Type B pancreatic cell (in vitro differentiated cells): ENCODE results near the gene SSBP3. TPM values are rescaled to one million over a fixed set of nuclear protein-coding genes. Genes with fewer than 3 reads are reported as not detected.
A peak's percentile ranks its signal among the peaks of the same experiment; 100 is the strongest.

ENCODE experiments used
- DNase-seq: peaks from one replicate; pipeline ENCODE4 v3.0.0; 2021; ENCODE audit warnings: mixed read lengths; ENCODE audit not compliant: unreplicated experiment; ENCODE audit errors: extremely low spot score
- H3K27ac Mint-ChIP-seq: 2 replicates; pipeline ENCODE4 v1.8.0; 2021; ENCODE audit warnings: mild to moderate bottlenecking, mixed read lengths
- H3K27me3 Mint-ChIP-seq: 2 replicates; pipeline ENCODE4 v1.8.0; 2021; ENCODE audit warnings: mixed read lengths
- H3K36me3 Mint-ChIP-seq: 2 replicates; pipeline ENCODE4 v1.8.0; 2021; ENCODE audit warnings: mixed read lengths
- H3K4me1 Mint-ChIP-seq: one replicate; pipeline ENCODE4 v1.8.0; 2021; ENCODE audit warnings: mixed read lengths; ENCODE audit not compliant: unreplicated experiment
- H3K4me3 Mint-ChIP-seq: 2 replicates; pipeline ENCODE4 v1.8.0; 2021; ENCODE audit warnings: mild to moderate bottlenecking, mixed read lengths
- H3K9me3 Mint-ChIP-seq: 2 replicates; pipeline ENCODE4 v1.8.0; 2021; ENCODE audit warnings: mixed read lengths
- total RNA-seq: library from RNA; stranded (reverse); gene quantifications from 2 replicates; pipeline ENCODE4 v1.2.1, GENCODE V29; 2021; ENCODE audit warnings: low replicate concordance
- TF ChIP-seq, protein P1 (sequence below): fragments of 200-600 bp; sonication (generic); conservative IDR thresholded peaks from 2 replicates; pipeline ENCODE4 v1.5.0; 2021; ENCODE audit warnings: antibody characterized with exemption, mild to moderate bottlenecking

Gene SSBP3
- total RNA-seq, 1 donor from 2014 or later, result 129 TPM

DNA sequence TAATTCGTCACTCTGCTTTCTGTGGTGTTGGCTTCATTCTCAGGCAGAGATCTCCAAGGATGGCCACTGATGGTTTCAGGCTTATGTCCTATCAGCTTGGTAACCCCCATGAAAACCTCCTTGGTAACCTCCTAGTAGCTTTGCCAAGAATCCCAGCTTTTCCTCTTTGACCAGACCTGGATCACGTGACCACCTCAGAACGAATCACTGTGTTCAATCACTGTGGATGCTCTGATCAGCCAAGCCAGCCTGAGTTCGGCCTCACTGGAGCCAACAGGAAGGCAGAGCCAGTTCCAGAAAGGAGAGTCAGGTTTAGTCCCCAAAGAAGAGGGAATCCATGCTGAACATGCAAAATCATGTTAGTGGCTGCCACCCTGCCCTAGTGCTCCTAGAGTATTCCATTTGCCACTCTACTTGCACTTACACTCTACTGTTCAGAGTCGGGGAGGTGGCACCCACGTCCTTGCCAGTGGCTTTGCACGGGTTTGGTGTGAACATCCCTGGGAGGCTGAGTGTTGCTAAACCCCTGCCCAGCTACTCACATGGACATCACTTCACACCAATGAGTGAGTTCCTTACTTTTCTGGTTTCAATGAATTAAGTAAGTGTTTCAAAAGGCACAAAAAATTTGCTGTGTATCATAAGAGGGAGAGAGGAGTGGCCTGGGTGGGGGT lies 33.5 kb upstream of the SSBP3 start:
- no peak overlapping the region for H3K4me3 Mint-ChIP-seq
- H3K27ac Mint-ChIP-seq, result no peak overlapping the region

DNA sequence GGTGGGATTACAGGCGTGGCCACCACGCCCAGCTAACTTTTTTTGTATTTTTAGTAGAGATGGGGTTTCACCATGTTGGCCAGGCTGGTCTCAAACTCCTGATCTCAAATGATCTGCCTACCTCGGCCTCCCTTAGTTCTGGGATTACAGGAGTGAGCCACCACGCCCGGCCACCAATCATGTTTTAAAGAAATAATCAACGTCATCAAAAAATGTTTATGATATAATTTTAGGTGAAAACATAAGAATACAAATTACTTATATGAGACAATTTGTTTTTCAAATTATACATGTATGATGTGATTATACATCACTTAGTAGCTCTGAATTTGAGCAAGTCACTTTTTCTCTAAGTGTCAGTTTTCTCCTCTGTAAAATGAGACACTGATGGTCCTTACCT lies 31.6 kb upstream of the SSBP3 start:
- no peak overlapping the region for H3K4me3 Mint-ChIP-seq
- H3K27ac Mint-ChIP-seq, result no peak overlapping the region
- TF ChIP-seq, protein P1, sequence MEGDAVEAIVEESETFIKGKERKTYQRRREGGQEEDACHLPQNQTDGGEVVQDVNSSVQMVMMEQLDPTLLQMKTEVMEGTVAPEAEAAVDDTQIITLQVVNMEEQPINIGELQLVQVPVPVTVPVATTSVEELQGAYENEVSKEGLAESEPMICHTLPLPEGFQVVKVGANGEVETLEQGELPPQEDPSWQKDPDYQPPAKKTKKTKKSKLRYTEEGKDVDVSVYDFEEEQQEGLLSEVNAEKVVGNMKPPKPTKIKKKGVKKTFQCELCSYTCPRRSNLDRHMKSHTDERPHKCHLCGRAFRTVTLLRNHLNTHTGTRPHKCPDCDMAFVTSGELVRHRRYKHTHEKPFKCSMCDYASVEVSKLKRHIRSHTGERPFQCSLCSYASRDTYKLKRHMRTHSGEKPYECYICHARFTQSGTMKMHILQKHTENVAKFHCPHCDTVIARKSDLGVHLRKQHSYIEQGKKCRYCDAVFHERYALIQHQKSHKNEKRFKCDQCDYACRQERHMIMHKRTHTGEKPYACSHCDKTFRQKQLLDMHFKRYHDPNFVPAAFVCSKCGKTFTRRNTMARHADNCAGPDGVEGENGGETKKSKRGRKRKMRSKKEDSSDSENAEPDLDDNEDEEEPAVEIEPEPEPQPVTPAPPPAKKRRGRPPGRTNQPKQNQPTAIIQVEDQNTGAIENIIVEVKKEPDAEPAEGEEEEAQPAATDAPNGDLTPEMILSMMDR, result no peak
- H3K27me3 Mint-ChIP-seq, result no peaks in the 10 kb centered on the region
- no peaks in the 10 kb centered on the region for H3K4me1 Mint-ChIP-seq
- no peak for DNase-seq
- peaks cover 5% of the 10 kb centered on the region for H3K9me3 Mint-ChIP-seq
- H3K36me3 Mint-ChIP-seq, result no peaks in the 10 kb centered on the region

More for the DNA sequence above, 33.5 kb upstream of the SSBP3 start:
- Mint-ChIP-seq H3K4me1 (no peaks in the 10 kb centered on the region), H3K9me3 (no peaks in the 10 kb centered on the region), H3K36me3 (no peaks in the 10 kb centered on the region), H3K27me3 (no peaks in the 10 kb centered on the region)
- no peak for DNase-seq
- TF ChIP-seq, protein P1, result no peak

DNA sequence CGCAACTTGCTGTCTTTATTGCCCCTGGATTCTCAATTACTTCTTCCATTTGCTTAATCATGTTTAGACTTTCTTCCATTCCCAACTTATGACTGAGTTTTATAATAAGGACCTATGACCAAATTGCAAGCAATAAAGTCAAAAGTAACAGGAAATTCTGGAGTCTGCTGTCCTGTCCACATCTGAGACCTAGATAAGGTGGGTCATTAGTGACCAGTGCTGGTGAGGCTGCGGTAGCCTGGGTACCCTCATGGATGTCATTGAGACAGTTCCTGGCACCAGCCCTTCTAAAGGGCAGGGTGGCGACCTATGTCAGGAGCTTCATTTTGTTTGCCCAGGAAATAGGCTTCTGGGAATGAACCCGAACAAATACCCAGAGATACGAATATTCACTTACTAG lies 30.6 kb upstream of the SSBP3 start:
- TF ChIP-seq, protein P1, result no peak
- no peaks in the 10 kb centered on the region for H3K4me1 Mint-ChIP-seq
- no peak overlapping the region for H3K27ac Mint-ChIP-seq
- no peak for DNase-seq
- no peaks in the 10 kb centered on the region for H3K36me3 Mint-ChIP-seq
- no peak overlapping the region for H3K4me3 Mint-ChIP-seq
- H3K9me3 Mint-ChIP-seq, result peaks cover 5% of the 10 kb centered on the region
- H3K27me3 Mint-ChIP-seq, result no peaks in the 10 kb centered on the region

DNA sequence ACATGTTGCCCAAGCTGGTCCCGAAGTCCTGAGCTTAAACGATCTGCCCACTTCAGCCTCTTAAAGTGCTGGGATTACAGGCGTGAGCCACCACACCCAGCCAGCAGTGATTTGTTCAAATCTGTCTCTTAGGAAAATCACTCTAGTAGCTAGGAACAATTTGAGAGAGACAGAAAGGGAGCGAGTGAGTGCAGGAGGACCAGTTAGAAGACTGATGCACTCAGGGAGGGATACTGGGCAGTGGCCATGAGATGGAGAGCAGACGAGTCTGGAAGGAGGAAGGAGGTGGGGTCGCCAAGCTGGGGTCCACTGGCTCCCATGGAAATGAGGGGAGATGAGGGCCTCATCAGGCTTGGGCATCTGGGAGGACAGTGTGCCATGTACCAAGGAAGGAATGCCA lies 23.6 kb upstream of the SSBP3 start:
- TF ChIP-seq, protein P1, result no peak
- Mint-ChIP-seq H3K36me3 (no peaks in the 10 kb centered on the region), H3K9me3 (peaks cover 11% of the 10 kb centered on the region), H3K27me3 (no peaks in the 10 kb centered on the region), H3K4me3 (no peak overlapping the region), H3K4me1 (peaks cover 6% of the 10 kb centered on the region), H3K27ac (no peak overlapping the region)
- DNase-seq, result no peak

DNA sequence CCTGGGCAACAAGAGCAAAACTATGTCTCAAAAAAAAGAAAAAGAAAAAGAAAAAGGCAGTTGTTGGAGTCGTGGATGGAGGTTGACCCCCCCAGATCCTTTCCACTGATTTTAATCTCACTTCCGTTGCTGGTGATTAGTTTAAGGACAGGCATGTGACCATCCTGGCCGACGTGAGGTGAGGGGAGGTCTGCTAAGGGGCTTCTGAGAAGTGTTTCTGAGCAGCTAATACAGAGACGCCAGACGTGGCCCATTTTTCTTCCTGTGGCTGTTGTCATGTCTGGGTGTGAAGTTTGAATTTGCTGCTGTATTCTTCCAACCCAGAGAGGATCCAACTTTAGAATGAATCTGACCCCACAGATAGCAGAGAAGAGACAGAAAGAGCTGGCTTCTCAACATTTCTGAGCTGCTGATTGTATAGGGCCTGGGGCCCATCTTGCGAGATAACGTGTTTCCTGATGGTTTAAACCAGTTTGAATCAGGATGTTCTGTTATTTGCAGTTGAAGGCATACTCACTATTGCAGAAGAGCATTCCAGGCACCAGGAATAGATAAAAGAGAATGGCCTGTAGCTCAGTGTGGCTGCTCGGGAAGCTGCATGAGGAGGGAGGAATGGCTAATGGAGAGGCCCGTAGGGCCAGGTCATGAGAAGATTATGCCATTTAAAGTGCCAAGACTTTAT lies 22.8 kb upstream of the SSBP3 start:
- no peak for DNase-seq
- H3K4me3 Mint-ChIP-seq, result no peak overlapping the region
- peak overlapping the region; percentile 28 for H3K27ac Mint-ChIP-seq
- peaks cover 11% of the 10 kb centered on the region for H3K9me3 Mint-ChIP-seq
- H3K27me3 Mint-ChIP-seq, result no peaks in the 10 kb centered on the region
- H3K4me1 Mint-ChIP-seq, result peaks cover 6% of the 10 kb centered on the region
- H3K36me3 Mint-ChIP-seq, result no peaks in the 10 kb centered on the region
- TF ChIP-seq, protein P1, result no peak
